H1 (cell line): Measurements from ENCODE around the gene LYPD4.

ENCODE experiments used
- BRCA1 ChIP-seq: IDR thresholded peaks from 2 replicates; pipeline ENCODE4 v1.6.1; 2012; ENCODE audit warnings: low read depth, low read length, improper control_type of control experiment
- CTCF ChIP-seq, 3 experiments: IDR thresholded peaks; 1 replicate in 2 of 3; 2 replicates in 1 of 3; pipeline versions ENCODE4 v1.5.1 to v1.6.1; 2011; ENCODE audit warnings: low read length in 3 of 3, mild to moderate bottlenecking in 3 of 3, inconsistent platforms in 2 of 3, low read depth in 1 of 3, moderate library complexity in 1 of 3; ENCODE audit not compliant: insufficient read depth in 1 of 3; ENCODE audit errors: control extremely low read depth in 1 of 3
- MAX ChIP-seq: IDR thresholded peaks from 2 replicates; pipeline ENCODE4 v1.6.1; 2012; ENCODE audit warnings: inconsistent platforms
- POLR2A ChIP-seq, 2 experiments: IDR thresholded peaks; 1 replicate in 1 of 2; 2 replicates in 1 of 2; pipeline ENCODE4 v1.6.1; 2011; ENCODE audit warnings: low read depth in 2 of 2, low read length in 2 of 2, mild to moderate bottlenecking in 2 of 2; ENCODE audit errors: control extremely low read depth in 1 of 2
- RFX5 ChIP-seq: IDR thresholded peaks from 2 replicates; pipeline ENCODE4 v1.6.1; 2011; ENCODE audit warnings: low read depth, low read length, improper control_type of control experiment, borderline replicate concordance
- SIN3A ChIP-seq, 2 experiments: IDR thresholded peaks in 1 of 2; conservative IDR thresholded peaks in 1 of 2; 2 replicates each; pipeline ENCODE4 v1.6.1; 2011 to 2012; ENCODE audit warnings: low read length in 2 of 2, improper control_type of control experiment in 1 of 2, low read depth in 1 of 2, mild to moderate bottlenecking in 1 of 2

GRCh38 chr19:41880329-41880708 lies 35.8 kb upstream of the LYPD4 start:
- no peak for TF ChIP-seq POLR2A (IDR thresholded peaks at IDR 0.05; ENCODE audit: control extremely low read depth in 1 of 2, low read depth in 2 of 2, low read length in 2 of 2)
- TF ChIP-seq CTCF (IDR thresholded peaks at IDR 0.05; ENCODE audit: control extremely low read depth in 1 of 3, insufficient read depth in 1 of 3, low read depth in 1 of 3, low read length in 3 of 3) = no peak
- TF ChIP-seq SIN3A (conservative IDR thresholded peaks at IDR 0.05 in 1 of 2, IDR thresholded peaks at IDR 0.05 in 1 of 2; ENCODE audit: low read depth in 1 of 2, low read length in 2 of 2) = no peak
- no peak for TF ChIP-seq RFX5
- no peak for TF ChIP-seq MAX
- TF ChIP-seq BRCA1 = no peak
